ENCODE data around the gene GPR61. TPM values are rescaled to one million over a fixed set of nuclear protein-coding genes. Genes with fewer than 3 reads are reported as not detected.
A peak's percentile ranks its signal among the peaks of the same experiment; 100 is the strongest.

The GPR61 gene
- total and polyA plus RNA-seq, 2 of the 4 experiments (the other 2 are of a cell fraction) = not detected

GRCh38 chr1:109523706-109524105 lies 16.0 kb upstream of the GPR61 start:
- Histone ChIP-seq H3K4me3 (ENCODE audit: insufficient read depth, low read depth, low read length) (no peak overlapping the region), H4K91ac (ENCODE audit: insufficient read depth, low read depth, low read length) (no peak overlapping the region), H2BK20ac (ENCODE audit: low read depth, low read length) (no peak overlapping the region), H3K18ac (ENCODE audit: low read depth, low read length) (no peak overlapping the region), H4K20me1 (ENCODE audit: insufficient read depth, low read length) (no peaks in the 10 kb centered on the region), H2AK9ac (replicated peaks; ENCODE audit: low read depth, low read length, poor library complexity) (no peak overlapping the region), H3K27ac (ENCODE audit: insufficient read depth, low read length) (no peak overlapping the region), H3K4ac (ENCODE audit: low read depth, low read length) (no peak overlapping the region), H3K56ac (ENCODE audit: extremely low read depth, insufficient read depth, low read length) (no peak overlapping the region), H2BK5ac (ENCODE audit: low read depth, low read length, poor library complexity, severe bottlenecking) (no peak overlapping the region), H3K23ac (ENCODE audit: low read depth, low read length) (no peak overlapping the region), H2AK5ac (ENCODE audit: low read depth, low read length) (no peak overlapping the region), H3K9ac (ENCODE audit: low read depth, low read length) (no peak overlapping the region), H3K27me3 (ENCODE audit: control insufficient read depth, insufficient read depth, low read length) (peaks cover 38% of the 10 kb centered on the region), H3K4me2 (ENCODE audit: low read depth, low read length) (no peak overlapping the region), H4K5ac (ENCODE audit: low read depth, low read length) (no peak overlapping the region), H2BK15ac (ENCODE audit: low read depth, low read length) (no peak overlapping the region), H3K9me1 (ENCODE audit: insufficient read depth, low read length) (no peaks in the 10 kb centered on the region; the same call in 1 of the 2 replicates), H2BK120ac (ENCODE audit: low read depth, low read length) (no peak overlapping the region), H3K79me1 (ENCODE audit: low read depth in 1 of 2, low read length in 2 of 2) (no peaks in the 10 kb centered on the region), H3K14ac (replicated peaks; ENCODE audit: low read depth, low read length) (no peak overlapping the region), H3K36me3 (ENCODE audit: control insufficient read depth, insufficient read depth, low read length) (no peaks in the 10 kb centered on the region), H2AFZ (replicated peaks; ENCODE audit: low read length, poor library complexity) (no peak overlapping the region), H3K4me1 (ENCODE audit: control insufficient read depth, insufficient read depth, low read length) (no peaks in the 10 kb centered on the region), H3K9me3 (ENCODE audit: control insufficient read depth, insufficient read depth, low read length) (no peaks in the 10 kb centered on the region), H4K8ac (ENCODE audit: low read depth in 2 of 2, low read length in 2 of 2) (no peak overlapping the region)
- BruUV-seq (replicated peaks) = no TSS peak
- POLR2A ChIA-PET (ENCODE audit: unreplicated experiment) = no interaction called here
- in situ Hi-C loops (cut with MboI; ENCODE audit: low sequenced_read_pairs) (no loop called here), intact Hi-C loops (cut with micrococcal nuclease) (no loop called here), dilution Hi-C loops (cut with HindIII; ENCODE audit: low sequenced_read_pairs, unreplicated experiment) (no loop called here)
- TF ChIP-seq MAFK (IDR thresholded peaks at IDR 0.05; ENCODE audit: low read depth, low read length) (no peak), MAZ (IDR thresholded peaks at IDR 0.05; ENCODE audit: borderline replicate concordance, low read depth, low read length) (no peak), FOS (IDR thresholded peaks at IDR 0.05; ENCODE audit: low read depth, low read length) (no peak), RFX5 (IDR thresholded peaks at IDR 0.05; ENCODE audit: low read depth, low read length) (no peak), RCOR1 (IDR thresholded peaks at IDR 0.05; ENCODE audit: insufficient replicate concordance, low read length) (no peak), CEBPB (IDR thresholded peaks at IDR 0.05; ENCODE audit: low read depth, low read length) (no peak), SMC3 (IDR thresholded peaks at IDR 0.05; ENCODE audit: low read depth, low read length) (no peak), BHLHE40 (IDR thresholded peaks at IDR 0.05; ENCODE audit: low read depth, low read length) (no peak), POLR2A (IDR thresholded peaks at IDR 0.05; ENCODE audit: low read depth, low read length) (no peak), NFE2L2 (IDR thresholded peaks at IDR 0.05; ENCODE audit: low read depth, low read length) (no peak), CHD1 (IDR thresholded peaks at IDR 0.05; ENCODE audit: low read depth, low read length) (no peak), RAD21 (IDR thresholded peaks at IDR 0.05; ENCODE audit: low read length) (no peak), MXI1 (IDR thresholded peaks at IDR 0.05; ENCODE audit: borderline replicate concordance, low read depth, low read length) (no peak)
- TF ChIP-seq, protein P1, sequence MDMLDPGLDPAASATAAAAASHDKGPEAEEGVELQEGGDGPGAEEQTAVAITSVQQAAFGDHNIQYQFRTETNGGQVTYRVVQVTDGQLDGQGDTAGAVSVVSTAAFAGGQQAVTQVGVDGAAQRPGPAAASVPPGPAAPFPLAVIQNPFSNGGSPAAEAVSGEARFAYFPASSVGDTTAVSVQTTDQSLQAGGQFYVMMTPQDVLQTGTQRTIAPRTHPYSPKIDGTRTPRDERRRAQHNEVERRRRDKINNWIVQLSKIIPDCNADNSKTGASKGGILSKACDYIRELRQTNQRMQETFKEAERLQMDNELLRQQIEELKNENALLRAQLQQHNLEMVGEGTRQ (IDR thresholded peaks at IDR 0.05; ENCODE audit: low read depth, low read length) = no peak
- TF ChIP-seq, protein P2, sequence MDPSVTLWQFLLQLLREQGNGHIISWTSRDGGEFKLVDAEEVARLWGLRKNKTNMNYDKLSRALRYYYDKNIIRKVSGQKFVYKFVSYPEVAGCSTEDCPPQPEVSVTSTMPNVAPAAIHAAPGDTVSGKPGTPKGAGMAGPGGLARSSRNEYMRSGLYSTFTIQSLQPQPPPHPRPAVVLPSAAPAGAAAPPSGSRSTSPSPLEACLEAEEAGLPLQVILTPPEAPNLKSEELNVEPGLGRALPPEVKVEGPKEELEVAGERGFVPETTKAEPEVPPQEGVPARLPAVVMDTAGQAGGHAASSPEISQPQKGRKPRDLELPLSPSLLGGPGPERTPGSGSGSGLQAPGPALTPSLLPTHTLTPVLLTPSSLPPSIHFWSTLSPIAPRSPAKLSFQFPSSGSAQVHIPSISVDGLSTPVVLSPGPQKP (IDR thresholded peaks at IDR 0.05; ENCODE audit: borderline replicate concordance, low read depth, low read length) = no peak
- TF ChIP-seq, protein P3, sequence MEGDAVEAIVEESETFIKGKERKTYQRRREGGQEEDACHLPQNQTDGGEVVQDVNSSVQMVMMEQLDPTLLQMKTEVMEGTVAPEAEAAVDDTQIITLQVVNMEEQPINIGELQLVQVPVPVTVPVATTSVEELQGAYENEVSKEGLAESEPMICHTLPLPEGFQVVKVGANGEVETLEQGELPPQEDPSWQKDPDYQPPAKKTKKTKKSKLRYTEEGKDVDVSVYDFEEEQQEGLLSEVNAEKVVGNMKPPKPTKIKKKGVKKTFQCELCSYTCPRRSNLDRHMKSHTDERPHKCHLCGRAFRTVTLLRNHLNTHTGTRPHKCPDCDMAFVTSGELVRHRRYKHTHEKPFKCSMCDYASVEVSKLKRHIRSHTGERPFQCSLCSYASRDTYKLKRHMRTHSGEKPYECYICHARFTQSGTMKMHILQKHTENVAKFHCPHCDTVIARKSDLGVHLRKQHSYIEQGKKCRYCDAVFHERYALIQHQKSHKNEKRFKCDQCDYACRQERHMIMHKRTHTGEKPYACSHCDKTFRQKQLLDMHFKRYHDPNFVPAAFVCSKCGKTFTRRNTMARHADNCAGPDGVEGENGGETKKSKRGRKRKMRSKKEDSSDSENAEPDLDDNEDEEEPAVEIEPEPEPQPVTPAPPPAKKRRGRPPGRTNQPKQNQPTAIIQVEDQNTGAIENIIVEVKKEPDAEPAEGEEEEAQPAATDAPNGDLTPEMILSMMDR (conservative IDR thresholded peaks at IDR 0.05; ENCODE audit: low read depth, low read length) = no peak
- DNase-seq (peak; percentile 18), ATAC-seq (ENCODE audit: low read depth) (no peak)
- WGBS, 2 experiments (ENCODE audit: extremely low coverage in 2 of 2, insufficient read length in 1 of 2) = no CpG with 5 or more reads among the region's 2 CpGs
- CTCF ChIA-PET = interaction anchor here (1.0 kb wide), 1 partner anchor 30 kb away, joined by 4 read pairs; the partner anchor contains the start of gene CYB561D1
